ENCODE measurements around the gene PIEZO2.

DNA sequence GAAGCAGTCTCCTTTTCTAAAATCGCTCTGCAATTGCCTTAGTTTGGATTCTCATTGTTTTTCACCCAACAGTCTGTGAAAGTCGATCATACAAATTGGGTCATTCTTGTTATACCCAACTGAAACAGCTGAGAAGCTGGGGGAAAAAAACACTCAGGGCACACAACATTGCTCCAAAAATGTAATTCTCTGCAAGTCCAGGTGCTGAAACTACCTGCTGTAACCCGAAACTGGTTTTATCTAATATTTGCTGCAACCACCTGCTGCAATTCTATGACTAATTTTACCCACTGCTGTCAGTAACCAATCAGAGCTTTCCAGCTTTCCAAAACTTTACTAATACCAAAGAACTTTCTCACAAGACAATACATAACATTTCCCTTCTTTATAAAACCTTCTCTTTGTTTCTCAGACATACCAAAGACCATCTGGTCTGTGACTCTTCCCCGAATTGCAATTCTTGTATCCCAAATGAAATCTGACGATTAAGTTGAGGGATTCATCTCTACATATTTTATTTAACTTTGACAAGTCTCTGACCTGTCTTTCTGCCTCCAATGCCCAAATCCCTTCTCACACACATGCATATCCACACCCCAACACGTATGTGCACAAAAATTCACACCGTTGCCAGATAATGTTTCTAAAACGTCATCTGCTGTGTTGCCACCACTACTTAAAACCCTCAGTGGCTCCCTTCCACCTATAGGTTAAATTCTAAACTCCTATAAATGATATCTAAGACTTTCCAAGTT lies 198.3 kb downstream of the PIEZO2 start:
- TF ChIP-seq, protein P1, sequence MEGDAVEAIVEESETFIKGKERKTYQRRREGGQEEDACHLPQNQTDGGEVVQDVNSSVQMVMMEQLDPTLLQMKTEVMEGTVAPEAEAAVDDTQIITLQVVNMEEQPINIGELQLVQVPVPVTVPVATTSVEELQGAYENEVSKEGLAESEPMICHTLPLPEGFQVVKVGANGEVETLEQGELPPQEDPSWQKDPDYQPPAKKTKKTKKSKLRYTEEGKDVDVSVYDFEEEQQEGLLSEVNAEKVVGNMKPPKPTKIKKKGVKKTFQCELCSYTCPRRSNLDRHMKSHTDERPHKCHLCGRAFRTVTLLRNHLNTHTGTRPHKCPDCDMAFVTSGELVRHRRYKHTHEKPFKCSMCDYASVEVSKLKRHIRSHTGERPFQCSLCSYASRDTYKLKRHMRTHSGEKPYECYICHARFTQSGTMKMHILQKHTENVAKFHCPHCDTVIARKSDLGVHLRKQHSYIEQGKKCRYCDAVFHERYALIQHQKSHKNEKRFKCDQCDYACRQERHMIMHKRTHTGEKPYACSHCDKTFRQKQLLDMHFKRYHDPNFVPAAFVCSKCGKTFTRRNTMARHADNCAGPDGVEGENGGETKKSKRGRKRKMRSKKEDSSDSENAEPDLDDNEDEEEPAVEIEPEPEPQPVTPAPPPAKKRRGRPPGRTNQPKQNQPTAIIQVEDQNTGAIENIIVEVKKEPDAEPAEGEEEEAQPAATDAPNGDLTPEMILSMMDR (IDR thresholded peaks at IDR 0.05): no peak
- TF ChIP-seq EZH2 (IDR thresholded peaks at IDR 0.05; ENCODE audit: borderline replicate concordance, insufficient read depth, low read depth, low read length, poor library complexity, severe bottlenecking): no peak

Measured in B cell (primary cell).